C4-2B (cell line): Measurements from ENCODE around the gene TSPAN18.

Experiments
- CTCF ChIP-seq: fragments of 450-650 bp; conservative IDR thresholded peaks from 2 replicates; pipeline ENCODE4 v1.5.1; 2017; ENCODE audit warnings: mild to moderate bottlenecking
- ZFX ChIP-seq: fragments of 450-650 bp; IDR thresholded peaks from 2 replicates; pipeline ENCODE4 v1.6.1; 2017

- TF ChIP-seq CTCF (no peak), ZFX (no peak)
These were observed 101.5 kb downstream of the TSPAN18 start for GRCh38 chr11:44828296-44828695.
